Endothelial cell of umbilical vein (primary cell): ENCODE results near the gene SPAG16. TPM values are rescaled to one million over a fixed set of nuclear protein-coding genes. Genes with fewer than 3 reads are reported as not detected.
A peak's percentile ranks its signal among the peaks of the same experiment; 100 is the strongest.

Source experiments
- BruUV-seq: library from RNA; stranded (reverse); fragments of 400-500 nt; replicated peaks from 2 replicates; lab custom pipeline; 2021; lab: Mats Ljungman, UMichigan
- CTCF ChIA-PET: fragments of 300-600, 350-600 bp; sonication (Branson Sonifier 250); formaldehyde crosslinking; loops from one replicate; lab custom pipeline; 2021; ENCODE audit warnings: antibody characterized with exemption, inconsistent platforms; lab: Charles Lee
- POLR2A ChIA-PET: fragments of 300-600, 350-600 bp; sonication (Branson Sonifier 250); formaldehyde crosslinking; loops from one replicate; lab custom pipeline; 2021; ENCODE audit warnings: antibody characterized with exemption, inconsistent platforms; lab: Charles Lee
- DNase-seq: peaks from one replicate; pipeline ENCODE4 v3.0.0-alpha.2; 2011; ENCODE audit warnings: low read depth, low spot score
- FAIRE-seq: peaks from 2 replicates; lab custom pipeline; 2011; peaks lifted over from hg19 to GRCh38; lab: Jason Lieb, UNC
- H2AFZ ChIP-seq: 2 replicates; pipeline ENCODE4 v1.6.0; 2012; ENCODE audit warnings: low read depth, low read length, control low read depth, inconsistent platforms
- H3K27ac ChIP-seq: 2 replicates; pipeline ENCODE4 v1.5.1; 2011; ENCODE audit warnings: low read depth, mild to moderate bottlenecking, control low read depth, low read length, moderate library complexity; ENCODE audit not compliant: insufficient read depth
- H3K27me3 ChIP-seq, 2 experiments: 2 replicates each; pipeline versions ENCODE4 v1.6.0 to v1.6.1; 2011; ENCODE audit warnings: low read length in 2 of 2, mixed read lengths in 1 of 2; ENCODE audit not compliant: control insufficient read depth in 2 of 2, insufficient read depth in 2 of 2
- H3K36me3 ChIP-seq, 2 experiments: 2 replicates in 1 of 2; 3 replicates in 1 of 2; pipeline ENCODE4 v1.5.1; 2011; ENCODE audit warnings: low read length in 2 of 2, mild to moderate bottlenecking in 1 of 2, moderate library complexity in 1 of 2; ENCODE audit not compliant: control insufficient read depth in 2 of 2, insufficient read depth in 2 of 2; ENCODE audit errors: extremely low read depth in 1 of 2
- H3K4me1 ChIP-seq: 3 replicates; pipeline ENCODE4 v1.5.1; 2011; ENCODE audit warnings: mild to moderate bottlenecking, low read length; ENCODE audit not compliant: control insufficient read depth, insufficient read depth; ENCODE audit errors: extremely low read depth
- H3K4me2 ChIP-seq: 2 replicates; pipeline ENCODE4 v1.6.1; 2011; ENCODE audit warnings: low read length, control low read depth, mixed read lengths; ENCODE audit not compliant: insufficient read depth
- H3K4me3 ChIP-seq, 3 experiments: fragments of 200-600 bp in 1 of 3; sonication (generic), shearing (Covaris generic) in 1 of 3; replicated peaks in 1 of 3; 2 replicates each; pipeline ENCODE4 v1.5.1; 2011 to 2016; ENCODE audit warnings: control low read depth in 3 of 3, low read length in 3 of 3, mild to moderate bottlenecking in 2 of 3, inconsistent platforms in 1 of 3, low read depth in 1 of 3, moderate library complexity in 1 of 3; ENCODE audit not compliant: insufficient read depth in 1 of 3
- H3K79me2 ChIP-seq: 2 replicates; pipeline ENCODE4 v1.6.0; 2012; ENCODE audit warnings: low read length, inconsistent platforms; ENCODE audit not compliant: control insufficient read depth, insufficient read depth
- H3K9ac ChIP-seq: replicated peaks from 2 replicates; pipeline ENCODE3; 2011; ENCODE audit warnings: low read length, control low read depth; ENCODE audit not compliant: insufficient read depth; ENCODE audit errors: extremely low read depth
- H3K9me1 ChIP-seq: replicated peaks from 3 replicates; pipeline ENCODE4 v1.6.0; 2011; ENCODE audit warnings: mild to moderate bottlenecking, low read length; ENCODE audit not compliant: control insufficient read depth, insufficient read depth; ENCODE audit errors: extremely low read depth
- H3K9me3 ChIP-seq: replicated peaks from 2 replicates; pipeline ENCODE4 v1.5.1; 2012; ENCODE audit warnings: low read length, inconsistent platforms; ENCODE audit not compliant: control insufficient read depth, insufficient read depth
- H4K20me1 ChIP-seq: replicated peaks from 2 replicates; pipeline ENCODE3; 2011; ENCODE audit warnings: mild to moderate bottlenecking, low read length; ENCODE audit not compliant: control insufficient read depth, insufficient read depth; ENCODE audit errors: extremely low read depth
- CTCF ChIP-seq, 2 donors: IDR thresholded peaks; 1 replicate in 1 of 2; 2 replicates in 1 of 2; pipeline ENCODE4 v1.5.1; 2011; ENCODE audit warnings: low read length in 2 of 2, mild to moderate bottlenecking in 2 of 2, moderate library complexity in 2 of 2, control low read depth in 1 of 2, inconsistent platforms in 1 of 2, low read depth in 1 of 2; ENCODE audit not compliant: insufficient read depth in 1 of 2; ENCODE audit errors: extremely low read depth in 1 of 2
- EZH2 ChIP-seq: IDR thresholded peaks from 2 replicates; pipeline ENCODE4 v1.6.1; 2012; ENCODE audit warnings: borderline replicate concordance, low read depth, mild to moderate bottlenecking, moderate library complexity, low read length, inconsistent platforms; ENCODE audit not compliant: severe bottlenecking
- GATA2 ChIP-seq: IDR thresholded peaks from 2 replicates; pipeline ENCODE4 v1.7.0; 2011; ENCODE audit warnings: low read depth, mild to moderate bottlenecking, moderate library complexity, mixed read lengths, low read length; ENCODE audit not compliant: insufficient read length, insufficient read depth
- JUN ChIP-seq: IDR thresholded peaks from 2 replicates; pipeline ENCODE4 v1.6.1; 2011; ENCODE audit warnings: borderline replicate concordance, low read depth; ENCODE audit not compliant: insufficient read length, insufficient read depth
- MAX ChIP-seq: IDR thresholded peaks from 2 replicates; pipeline ENCODE4 v1.6.1; 2011; ENCODE audit not compliant: insufficient read depth, insufficient read length
- POLR2A ChIP-seq: IDR thresholded peaks from 2 replicates; pipeline ENCODE4 v1.6.1; 2012; ENCODE audit warnings: low read depth, mild to moderate bottlenecking, control low read depth, low read length
- POLR2AphosphoS5 ChIP-seq: IDR thresholded peaks from 2 replicates; pipeline ENCODE4 v1.6.1; 2012; ENCODE audit warnings: low read depth, mild to moderate bottlenecking, control low read depth, low read length, moderate library complexity; ENCODE audit not compliant: insufficient read depth
- dilution Hi-C: fragments of 300-500 bp; cut with MboI; formaldehyde crosslinking; loops from one replicate; pipeline ENCODE4 v1.15.0; 2019; ENCODE audit warnings: low sequenced_read_pairs; ENCODE audit not compliant: extremely low pct_ligation_motif_present
- intact Hi-C: fragments of 100-400 bp; cut with micrococcal nuclease; formaldehyde crosslinking; loops from one replicate; pipeline ENCODE4 v1.10.0; 2022
- polyA plus RNA-seq, 4 experiments: library from polyadenylated mRNA; depleted of rRNA in 3 of 4; stranded (reverse) in 3 of 4; unstranded in 1 of 4; fragments of >200 nt; gene quantifications; 2 replicates each; pipeline versions ENCODE4 v1.2.1 to v1.2.3, GENCODE V29; 2011 to 2012; ENCODE audit warnings: missing spikeins in 1 of 4
- total RNA-seq: library from RNA; stranded (reverse); gene quantifications from 2 replicates; pipeline ENCODE4 v1.2.3, GENCODE V29; 2021

The SPAG16 gene
- total and polyA plus RNA-seq, 2 donors (not counting 3 experiments of a cell fraction or from before 2014, with no cell fraction given): 4.0 to 7.7 TPM

DNA sequence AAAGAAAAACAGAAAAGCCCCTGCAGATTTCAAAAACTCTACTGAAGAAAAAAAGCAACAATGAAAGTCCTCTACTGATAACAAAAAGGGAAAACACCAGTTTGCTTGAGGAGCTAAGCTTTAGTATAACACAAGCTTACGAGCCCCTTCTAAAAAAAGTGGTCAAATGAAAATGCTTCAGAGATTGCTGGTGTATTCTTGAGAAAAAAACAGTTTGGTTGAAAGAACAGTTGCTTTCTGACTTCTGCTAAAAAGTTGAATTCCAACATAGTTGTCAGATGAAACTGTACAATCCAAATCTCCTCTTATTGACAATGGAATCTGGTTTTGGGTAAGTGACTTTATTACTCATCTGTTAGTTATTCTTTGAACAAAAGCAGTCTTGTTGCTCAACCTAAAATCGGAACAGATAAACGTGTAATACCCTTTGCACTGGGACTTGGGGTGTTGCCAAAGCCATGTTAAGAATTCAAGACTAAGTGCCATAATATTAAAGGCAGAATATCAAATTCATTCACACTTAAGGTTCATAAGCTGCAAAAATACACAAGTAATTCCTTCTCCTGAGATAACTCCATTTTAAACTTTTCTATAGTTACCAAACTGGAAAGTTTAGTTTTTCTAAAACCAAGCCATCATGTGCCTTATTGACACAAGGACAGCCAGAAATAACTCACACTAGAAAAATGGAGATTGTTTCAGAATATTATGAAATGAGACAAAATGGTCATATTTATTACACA is 45.3 kb upstream of the SPAG16 start:
- ChIA-PET CTCF (interaction anchor here (1.7 kb wide), 1 partner anchor 13 kb away, joined by 3 read pairs; no protein-coding TSS in a partner anchor), POLR2A (no interaction called here)
- no TSS peak for BruUV-seq
- Histone ChIP-seq H3K9ac (peak overlapping the region; percentile 9), H3K9me3 (no peaks in the 10 kb centered on the region), H3K9me1 (no peaks in the 10 kb centered on the region), H3K79me2 (no peaks in the 10 kb centered on the region), H2AFZ (peak overlapping the region; percentile 30), H3K4me1 (peaks cover 8% of the 10 kb centered on the region), H4K20me1 (no peaks in the 10 kb centered on the region), H3K36me3 (no peaks in the 10 kb centered on the region), H3K27ac (no peak overlapping the region), H3K4me3 (no peak overlapping the region), H3K27me3 (no peaks in the 10 kb centered on the region), H3K4me2 (peak overlapping the region; percentile 73)
- DNase-seq (peak; percentile 17), FAIRE-seq (no peak)
- dilution Hi-C loops (no loop called here), intact Hi-C loops (no loop called here)
- TF ChIP-seq EZH2: no peak
- no peak for TF ChIP-seq CTCF (IDR thresholded peaks at IDR 0.05; ENCODE audit: extremely low read depth in 1 of 2, insufficient read depth in 1 of 2, low read depth in 1 of 2, low read length in 2 of 2)
- no peak for TF ChIP-seq JUN
- no peak for TF ChIP-seq GATA2
- TF ChIP-seq MAX: no peak
- TF ChIP-seq POLR2AphosphoS5: no peak
- no peak for TF ChIP-seq POLR2A
